HG03565 (cell line): ENCODE data around the gene BIRC3.
"Not testable (repeated sequence)": the region's sequence is repeated elsewhere in the genome, so short reads cannot be mapped to it uniquely, and the experiment has no call there.

ENCODE experiments used
- ATAC-seq: cut with Tn5 transposase; IDR thresholded peaks from one replicate; pipeline ENCODE4 v1.9.1; 2021; ENCODE audit warnings: mild to moderate bottlenecking, moderate library complexity; ENCODE audit not compliant: unreplicated experiment

The BIRC3 gene

DNA sequence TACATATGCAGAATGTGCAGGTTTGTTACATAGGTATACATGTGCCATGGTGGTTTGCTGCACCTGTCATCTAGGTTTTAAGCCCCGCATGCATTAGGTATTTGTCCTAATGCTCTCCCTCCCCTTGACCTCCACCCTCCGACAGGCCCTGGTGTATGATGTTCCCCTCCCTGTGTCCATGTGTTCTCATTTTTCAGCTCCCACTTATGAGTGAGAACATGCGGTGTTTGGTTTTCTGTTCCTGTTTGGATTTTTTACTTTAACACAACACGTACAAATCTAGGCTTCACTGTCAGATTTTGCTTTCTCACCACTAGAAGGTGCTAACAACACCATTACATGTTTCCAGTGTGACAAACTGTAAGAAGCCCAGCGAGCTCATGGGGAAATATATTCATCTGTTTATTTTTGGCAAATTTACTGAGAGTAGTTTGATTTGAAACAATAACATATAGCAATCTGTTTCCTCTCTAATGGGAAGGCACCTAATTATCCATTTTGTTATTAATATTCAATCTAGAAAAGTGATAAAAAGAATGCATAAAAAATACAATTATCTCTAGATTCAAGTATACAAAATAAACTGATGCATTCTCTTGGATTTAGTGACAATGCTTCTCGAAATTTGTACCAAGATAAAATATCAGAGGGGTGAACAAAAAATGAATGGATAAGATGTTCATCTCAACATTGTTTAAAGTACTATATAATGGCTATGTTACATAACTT, 23.2 kb upstream of the BIRC3 start:
- peak; percentile 92 for ATAC-seq

DNA sequence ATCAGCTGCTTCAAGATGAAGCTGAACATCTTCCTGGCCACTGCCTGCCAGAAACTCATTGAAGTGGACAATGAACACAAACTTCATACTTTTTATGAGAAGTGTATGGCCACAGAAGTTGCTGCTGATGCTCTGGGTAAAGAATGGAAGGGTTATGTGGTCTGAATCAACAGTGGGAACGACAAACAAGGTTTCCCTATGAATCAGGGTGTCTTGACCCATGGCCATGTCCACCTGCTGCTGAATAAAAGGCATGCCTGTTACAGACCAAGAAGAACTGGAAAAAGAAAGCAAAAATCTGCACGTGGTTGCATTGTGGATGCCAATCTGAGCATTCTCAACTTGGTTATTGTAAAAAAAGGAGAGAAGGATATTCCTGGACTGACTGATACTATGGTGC, 22.2 kb upstream of the BIRC3 start:
- ATAC-seq: no peak

DNA sequence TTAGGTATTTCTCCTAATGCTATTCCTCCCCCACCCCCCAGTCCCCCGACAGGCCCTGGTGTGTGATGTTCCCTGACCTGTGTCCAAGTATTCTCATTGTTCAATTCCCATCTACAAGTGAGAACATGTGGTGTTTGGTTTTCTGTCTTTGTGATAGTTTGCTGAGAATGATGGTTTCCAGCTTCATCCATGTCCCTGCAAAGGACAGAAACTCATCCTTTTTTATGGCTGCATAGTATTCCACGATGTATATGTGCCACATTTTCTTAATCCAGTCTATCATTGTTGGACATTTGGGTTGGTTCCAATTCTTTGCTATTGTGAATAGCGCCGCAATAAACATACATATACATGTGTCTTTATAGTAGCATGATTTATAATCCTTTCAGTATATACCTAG, 20.5 kb upstream of the BIRC3 start:
- not testable (repeated sequence) for ATAC-seq

DNA sequence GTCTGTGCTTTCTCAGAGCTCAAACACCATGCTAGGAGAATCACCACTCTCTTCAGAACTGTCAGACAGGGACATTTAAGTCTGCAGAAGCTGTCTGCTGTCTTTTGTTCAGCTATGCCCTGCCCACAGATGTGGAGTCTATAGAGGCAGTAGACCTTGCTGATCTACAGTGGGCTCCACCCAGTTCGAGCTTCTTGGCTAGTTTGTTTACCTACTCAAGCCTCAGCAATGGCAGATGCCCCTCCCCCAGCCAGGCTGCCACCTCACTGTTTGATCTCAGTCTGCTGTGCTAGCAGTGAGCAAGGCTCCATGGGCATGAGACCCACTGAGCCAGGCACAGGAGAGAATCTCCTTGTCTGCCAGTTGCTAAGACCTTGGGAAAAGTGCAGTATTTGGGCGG, 16.4 kb upstream of the BIRC3 start:
- ATAC-seq: not testable (repeated sequence)

DNA sequence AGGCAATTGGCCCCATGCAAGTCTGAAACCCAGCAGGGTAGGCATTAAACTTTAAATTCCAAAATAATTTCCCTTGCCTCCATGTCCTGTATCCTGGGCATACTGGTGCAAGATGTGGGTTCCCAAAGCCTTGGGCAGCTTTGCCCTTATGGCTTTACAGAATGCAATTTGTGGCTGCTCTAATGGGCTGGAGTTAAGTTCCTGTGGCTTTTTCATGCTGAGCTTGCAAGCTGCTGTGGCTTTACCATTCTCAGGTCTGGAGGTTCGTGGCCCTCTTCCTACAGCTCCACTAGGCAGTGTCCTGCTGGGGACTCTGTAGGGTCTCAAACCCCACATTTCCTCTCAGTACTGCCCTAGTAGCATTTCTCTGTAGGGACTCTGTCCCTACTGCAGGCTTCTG, 15.0 kb upstream of the BIRC3 start:
- ATAC-seq: no peak

DNA sequence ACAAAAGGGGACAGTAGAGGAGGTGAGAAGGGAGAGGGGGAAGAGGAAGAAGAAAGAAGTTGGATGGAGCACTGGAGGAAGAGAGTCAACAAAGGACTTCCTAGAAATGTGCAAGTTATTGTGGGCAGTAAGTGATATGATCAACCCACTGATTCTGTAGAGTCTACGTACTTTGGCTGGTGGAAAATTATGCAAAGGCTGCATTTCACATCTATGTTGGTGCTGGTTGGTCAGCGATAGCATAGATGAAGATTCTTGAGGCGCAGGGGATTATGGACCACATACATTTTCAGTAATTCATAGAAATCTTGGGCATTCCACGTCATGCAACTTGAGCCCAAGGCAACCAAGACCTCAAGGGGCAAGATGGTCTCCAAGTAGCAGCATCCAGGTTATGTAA, 12.6 kb upstream of the BIRC3 start:
- ATAC-seq: no peak

DNA sequence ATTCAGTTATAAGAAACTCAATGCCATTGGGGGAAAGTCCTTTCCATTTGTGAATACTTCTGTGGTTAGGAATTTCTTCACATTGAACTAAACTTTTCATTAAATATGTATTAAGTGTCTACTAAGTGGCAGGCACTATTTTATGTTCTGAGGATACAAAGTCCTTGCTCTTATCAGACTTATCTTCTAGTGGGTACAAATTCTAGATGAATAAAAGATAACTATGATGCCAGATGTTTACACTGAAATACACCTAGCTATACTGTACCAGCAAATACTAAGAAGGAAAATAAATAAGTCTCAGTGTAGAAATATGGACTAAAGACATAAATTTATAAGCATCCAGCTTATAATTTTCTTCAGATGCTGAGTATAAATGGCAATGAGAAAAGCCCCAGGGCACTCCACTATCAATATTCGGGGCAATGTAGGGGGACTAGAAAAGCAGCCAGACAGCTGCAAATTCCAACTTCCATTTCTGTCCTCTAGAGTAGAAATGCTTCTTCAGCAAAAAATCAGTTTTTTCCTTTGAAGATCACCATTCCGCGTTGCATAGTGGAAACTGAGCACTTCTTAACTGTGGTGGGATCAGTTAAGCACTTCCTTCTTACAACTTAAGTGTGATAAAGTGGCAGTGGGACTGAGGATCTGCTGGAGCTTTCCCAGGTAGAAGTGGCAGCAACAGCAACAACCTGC, 11.8 kb upstream of the BIRC3 start:
- no peak for ATAC-seq

DNA sequence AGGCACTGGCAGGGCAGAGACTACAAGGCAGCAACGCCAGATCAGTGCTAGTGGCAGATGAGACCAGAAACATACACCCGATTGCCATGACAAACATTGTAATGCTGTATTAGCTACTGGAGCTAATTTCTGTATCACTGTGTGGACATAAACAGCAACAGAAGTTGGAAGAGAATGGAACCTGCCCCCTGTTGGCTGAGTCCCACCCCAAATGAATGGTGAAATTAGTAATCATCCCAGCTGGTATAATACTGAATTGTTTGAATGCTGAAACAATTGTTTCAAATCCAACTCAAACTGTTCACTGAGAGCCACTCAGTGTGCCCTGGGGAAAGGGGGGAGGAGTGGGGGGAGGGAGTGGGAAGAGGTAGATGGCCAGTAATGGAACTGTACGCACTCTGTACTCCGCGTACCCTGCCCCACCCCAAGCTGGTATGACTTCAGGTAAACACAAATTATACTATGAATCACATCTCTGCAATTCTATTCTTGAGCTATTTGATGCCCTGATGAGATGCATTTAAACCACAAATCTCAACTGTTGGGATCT, 11.2 kb upstream of the BIRC3 start:
- ATAC-seq: no peak

DNA sequence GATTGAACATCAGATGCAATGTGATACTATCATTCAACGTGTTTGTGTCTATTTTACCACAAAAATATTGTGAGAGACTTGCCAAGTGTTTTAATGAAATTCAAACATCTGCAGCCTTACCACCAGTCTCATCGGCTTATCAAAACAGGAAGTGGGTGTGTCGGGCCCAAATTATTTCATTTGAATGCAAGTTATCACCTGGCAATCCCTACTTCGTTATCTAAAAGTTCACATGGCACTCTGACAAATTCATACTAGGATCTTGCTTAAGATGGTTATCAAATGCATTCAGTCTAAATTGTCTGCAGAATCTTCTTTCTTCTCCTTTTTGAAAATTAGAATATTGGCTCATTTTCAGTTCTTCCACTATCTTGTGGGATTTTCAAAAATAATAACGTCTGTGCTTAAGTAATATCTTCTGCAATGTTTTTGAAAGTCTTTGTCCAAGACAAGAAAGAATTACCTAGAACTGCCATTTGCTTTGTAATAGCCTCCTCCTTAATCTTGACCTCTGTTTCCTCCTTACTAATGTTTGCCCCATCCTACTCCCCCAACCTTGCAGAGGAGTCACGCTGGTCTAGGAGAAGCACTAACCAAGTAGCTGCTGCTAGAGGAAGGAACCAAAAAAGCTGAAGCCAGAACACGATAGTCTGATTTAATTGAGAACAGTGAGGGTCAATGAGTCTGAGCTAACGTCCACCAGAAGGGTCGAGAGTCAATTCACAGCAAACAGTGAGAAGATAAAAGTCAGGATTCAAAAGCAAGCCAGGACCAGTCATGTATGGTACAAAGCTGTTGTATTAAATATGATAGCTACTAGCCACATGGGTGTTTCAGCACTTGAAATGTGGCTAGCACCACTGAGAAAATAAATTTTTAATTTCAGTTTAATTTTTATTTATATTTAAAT, 10.2 kb upstream of the BIRC3 start:
- no peak for ATAC-seq

DNA sequence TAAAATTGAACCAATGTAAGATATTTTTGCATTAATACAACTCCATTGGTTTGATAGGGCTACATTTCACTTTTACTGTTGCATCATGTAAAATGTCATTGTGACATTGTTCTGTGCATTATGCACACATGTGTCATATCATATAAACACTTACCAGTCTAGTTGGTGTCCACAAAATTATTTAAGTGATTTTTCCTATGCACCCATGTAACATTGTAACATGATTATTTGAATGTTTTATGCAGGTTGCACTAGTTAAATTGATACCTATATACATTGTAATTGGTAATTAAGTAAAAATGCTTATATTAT, 9.6 kb upstream of the BIRC3 start:
- ATAC-seq: no peak

DNA sequence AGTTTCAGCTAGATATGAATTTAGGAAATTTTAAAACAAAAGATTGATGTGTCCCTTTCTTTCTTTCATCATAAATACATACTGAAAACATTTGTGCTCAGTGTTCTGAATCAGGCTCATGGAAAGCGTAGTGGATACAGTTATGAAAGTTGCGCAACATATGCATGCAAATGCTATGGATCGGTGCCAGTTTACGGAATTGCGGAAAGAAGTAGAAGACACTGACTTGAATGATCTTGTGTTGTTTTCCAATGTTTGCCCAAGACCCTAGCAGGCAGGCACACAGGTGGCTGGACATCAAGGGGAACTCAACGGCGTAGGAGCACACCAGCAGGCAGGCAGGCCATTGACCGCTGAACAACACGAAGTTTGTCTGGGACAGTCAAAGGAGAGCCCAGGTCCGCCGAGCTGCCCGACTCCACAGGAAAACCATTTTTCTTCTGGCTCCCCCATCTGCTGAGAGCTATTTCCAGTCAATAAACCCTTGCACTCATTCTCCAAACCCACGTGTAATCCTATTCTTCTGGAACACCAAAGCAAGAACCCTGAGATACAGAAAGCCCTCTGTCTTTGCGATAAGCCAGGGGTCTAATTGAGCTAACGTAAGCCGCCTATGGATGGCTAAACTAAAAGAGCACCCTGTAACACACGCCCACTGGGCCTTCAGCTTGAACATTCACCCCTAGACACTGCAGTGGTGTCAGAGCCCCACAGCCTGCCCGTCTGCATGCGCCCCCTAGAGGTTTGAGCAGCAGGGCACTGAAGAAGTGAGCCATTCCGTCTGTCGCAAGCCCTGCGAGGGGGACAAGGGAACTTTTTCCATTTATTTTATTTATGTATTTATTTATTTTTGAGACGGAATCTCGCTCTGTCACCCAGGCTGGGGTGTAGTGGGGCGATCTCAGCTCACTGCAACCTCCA, 7.4 kb upstream of the BIRC3 start:
- ATAC-seq: no peak

DNA sequence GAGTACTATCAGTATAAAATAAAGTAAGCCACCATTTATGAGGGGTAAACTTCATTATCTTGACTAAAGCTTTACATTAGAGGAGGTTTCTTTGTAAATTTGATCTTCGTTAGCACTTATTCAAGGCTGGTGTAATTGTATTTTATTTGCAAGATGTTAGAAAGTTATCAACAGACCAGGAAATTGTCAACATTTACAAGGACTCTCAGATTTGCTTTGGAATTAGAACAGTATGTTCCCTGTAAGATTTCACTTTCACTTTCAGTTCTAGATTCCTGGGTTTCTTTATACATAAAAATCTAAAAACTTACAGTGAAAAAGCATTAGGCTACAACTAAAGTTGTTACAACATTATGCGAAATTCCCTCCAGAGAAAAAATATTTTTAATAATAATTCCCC, 4.6 kb upstream of the BIRC3 start:
- ATAC-seq: no peak

DNA sequence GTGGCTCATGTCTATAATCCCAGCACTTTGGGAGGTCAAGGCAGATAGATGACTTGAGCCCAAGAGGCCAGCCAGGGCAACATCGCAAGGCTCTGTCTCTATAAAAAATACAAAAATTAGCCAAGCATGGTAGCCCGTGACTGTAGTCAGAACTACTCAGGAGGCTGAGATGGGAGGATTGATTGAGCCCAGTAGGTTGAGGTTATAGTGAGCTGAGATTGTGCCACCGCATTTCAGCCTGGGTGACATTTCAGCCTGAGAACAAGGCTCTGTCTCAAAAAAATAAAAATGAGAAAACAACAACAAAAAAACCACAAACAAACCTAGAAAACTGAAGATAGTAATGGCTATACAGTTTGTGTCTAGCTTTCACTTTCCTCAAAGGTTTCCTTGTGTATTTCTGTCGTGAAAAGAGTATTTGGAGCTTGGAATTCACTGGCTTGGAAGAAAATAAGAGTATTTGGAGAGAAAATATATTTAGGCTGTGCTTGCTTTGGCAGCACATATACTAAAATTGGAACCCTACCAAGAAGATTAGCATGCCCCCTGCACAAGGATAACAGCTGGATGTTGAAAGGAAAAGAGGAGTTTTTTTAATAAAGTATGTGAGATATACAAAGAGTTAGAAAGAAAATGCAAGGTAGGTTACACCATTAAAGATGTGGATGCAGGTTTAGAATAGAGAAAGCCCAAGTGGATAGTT, 3.9 kb upstream of the BIRC3 start:
- ATAC-seq: no peak

DNA sequence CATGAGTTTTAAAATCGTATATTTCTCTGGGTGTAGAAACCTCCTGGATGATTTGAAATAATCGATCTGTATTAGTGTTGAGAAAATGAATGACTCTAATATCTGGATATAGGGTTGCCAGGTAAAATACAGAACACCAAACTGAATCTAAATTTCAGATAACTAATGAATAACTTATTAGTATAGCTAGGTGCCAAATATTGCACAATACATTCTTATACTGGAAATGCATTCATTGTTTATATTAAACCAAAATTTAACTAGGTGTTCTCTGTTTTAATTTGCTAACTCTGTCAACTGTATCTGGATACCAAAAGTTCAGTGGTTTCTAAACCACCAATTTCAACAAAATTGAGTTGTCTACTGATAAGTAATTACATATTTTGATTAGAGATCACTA, 2.5 kb upstream of the BIRC3 start:
- ATAC-seq: no peak

DNA sequence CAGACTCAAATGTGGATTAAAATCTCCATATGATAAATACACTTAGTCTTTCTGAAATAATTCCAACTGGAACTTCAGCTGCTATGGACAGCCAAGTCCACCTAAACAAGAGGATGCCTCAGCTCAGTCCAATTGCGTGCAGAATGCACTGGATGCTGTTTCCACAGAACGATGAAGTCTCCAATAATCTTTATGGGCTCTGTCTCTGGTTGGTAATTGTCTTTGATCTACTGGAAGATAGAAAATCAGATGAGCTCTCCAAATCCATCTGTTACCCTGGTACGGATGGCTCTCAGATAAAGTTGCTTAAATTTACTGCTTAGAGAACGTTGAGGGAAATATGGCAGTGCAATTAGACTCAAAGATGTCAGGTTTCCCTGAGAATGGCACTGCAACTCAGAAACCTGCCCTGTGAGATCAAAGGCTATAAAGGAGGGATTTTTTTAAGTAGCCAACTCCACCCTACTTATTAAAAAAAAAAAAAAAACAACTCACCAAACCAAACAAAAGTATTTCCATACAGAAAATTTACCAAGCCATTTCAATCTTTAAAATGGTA, 859 bp upstream of the BIRC3 start:
- ATAC-seq: no peak

DNA sequence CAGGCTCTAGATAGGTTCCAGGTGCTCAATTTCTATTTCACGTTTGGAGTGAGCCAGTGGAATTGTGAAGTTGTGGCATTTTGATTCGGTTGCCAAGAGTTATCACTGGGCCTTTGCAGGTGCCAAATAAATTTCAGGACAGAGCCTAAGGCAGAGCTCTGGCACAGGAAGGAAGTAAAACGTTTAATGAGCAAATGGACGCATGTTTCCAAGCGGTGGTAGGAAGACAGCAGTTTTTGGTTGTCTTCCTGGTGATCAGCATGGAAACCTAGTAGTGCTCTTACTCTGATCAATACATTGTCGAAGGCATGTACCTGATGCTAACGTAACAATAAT, 452 bp downstream of the BIRC3 start:
- ATAC-seq: no peak

DNA sequence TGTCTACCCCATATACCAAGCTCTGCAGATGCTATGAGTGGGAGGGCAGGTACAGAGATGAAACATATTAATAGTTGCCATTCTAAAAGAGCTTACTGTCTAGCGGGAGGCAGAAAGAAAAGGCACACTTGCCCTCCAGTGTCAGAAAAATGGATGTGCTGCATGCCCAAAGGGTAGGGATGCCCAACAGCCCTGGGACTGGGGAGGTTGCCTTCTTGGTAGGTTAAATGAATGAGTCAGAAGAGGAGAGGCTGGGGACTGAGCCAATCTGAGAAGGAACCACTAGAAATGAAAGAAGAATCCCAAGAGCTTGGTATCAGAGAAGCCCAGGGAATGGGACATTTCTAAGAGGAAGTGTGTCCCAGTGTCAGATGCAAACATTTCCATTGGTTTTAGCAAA, 1.2 kb downstream of the BIRC3 start:
- no peak for ATAC-seq

DNA sequence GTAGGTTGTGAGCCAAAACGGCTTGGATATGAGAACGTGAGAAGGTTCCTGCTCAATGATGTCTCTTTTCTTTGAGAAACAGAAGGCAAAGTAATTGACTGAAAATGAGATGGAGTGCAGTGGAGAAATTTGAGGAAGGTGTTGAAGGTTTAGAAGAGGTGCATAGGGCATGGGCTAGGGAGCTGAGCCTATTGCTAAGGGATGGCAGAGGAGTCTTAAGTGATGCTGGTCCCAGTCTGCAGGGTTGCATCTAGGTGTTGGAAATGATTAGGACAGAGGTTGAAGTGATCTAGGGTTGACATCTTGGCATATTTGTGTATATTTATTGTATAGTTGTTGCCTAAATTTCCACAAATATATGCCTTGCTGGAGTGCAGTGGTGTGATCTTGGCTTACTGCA, 2.3 kb downstream of the BIRC3 start:
- no peak for ATAC-seq

DNA sequence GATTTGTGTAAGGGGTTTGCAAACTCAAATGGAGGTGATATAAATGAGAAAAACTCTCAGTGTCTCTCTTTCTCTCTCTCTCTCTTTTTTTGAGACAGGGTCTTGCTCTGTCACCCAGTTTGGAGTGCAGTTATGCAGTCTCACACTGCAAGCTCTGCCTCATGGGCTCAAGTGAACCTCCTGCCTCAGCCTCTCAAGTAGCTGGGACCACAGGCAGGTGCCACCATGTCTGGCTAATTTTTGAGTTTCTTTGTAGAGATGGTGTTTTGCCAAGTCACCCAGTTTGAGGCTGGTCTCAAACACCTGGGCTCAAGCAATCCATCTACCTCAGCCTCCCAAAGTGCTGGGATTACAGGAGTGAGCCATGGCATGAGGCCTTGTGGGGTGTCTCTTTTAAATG, 2.9 kb downstream of the BIRC3 start:
- ATAC-seq: no peak

DNA sequence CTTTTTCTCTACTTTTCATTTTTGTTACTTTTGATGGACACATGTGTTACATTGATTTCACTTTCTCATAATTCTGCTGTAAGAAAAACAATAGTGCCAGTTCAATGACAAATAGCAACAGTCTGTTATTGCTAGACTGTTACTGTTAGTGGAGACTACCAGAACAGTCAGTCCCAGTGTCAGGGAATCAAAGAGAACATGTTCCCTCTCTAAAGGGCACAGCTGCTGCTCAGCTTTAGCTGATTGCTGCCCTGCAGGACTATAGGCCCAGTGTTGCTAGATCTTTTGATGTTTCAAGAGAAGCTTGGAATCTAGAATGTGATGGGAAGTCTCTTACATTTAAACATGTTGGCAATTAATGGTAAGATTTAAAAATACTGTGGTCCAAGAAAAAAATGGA, 3.4 kb downstream of the BIRC3 start:
- no peak for ATAC-seq
